Effector CD4-positive, alpha-beta T cell (primary cell): Measurements from ENCODE around the gene ACSM5. TPM values are rescaled to one million over a fixed set of nuclear protein-coding genes. Genes with fewer than 3 reads are reported as not detected.

Source experiments
- DNase-seq: peaks from one replicate; pipeline ENCODE4 v3.0.0-alpha.2; 2020
- total RNA-seq: gene quantifications from one replicate; lab custom pipeline; 2026; lab: John Stamatoyannopoulos, UW

The ACSM5 gene
- total RNA-seq = not detected

- DNase-seq = no peak
Measured at GRCh38 chr16:20409398-20410120, at the start of gene ACSM5. TSS of gene ACSM5 (plus strand) at chr16:20409534. CDS start at chr16:20411485, 1,951 bp downstream.

GRCh38 chr16:20359997-20360396, 49.3 kb upstream of the ACSM5 start:
- no peak for DNase-seq

- no peak for DNase-seq
Measured at GRCh38 chr16:20363191-20363590, 46.1 kb upstream of the ACSM5 start.

- no peak for DNase-seq
Measured at GRCh38 chr16:20364051-20364450, 45.3 kb upstream of the ACSM5 start.

- no peak for DNase-seq
Measured at GRCh38 chr16:20369452-20370054, 39.8 kb upstream of the ACSM5 start.

GRCh38 chr16:20372701-20373100, 36.6 kb upstream of the ACSM5 start:
- no peak for DNase-seq

GRCh38 chr16:20377181-20377580, 32.2 kb upstream of the ACSM5 start:
- DNase-seq = no peak

- DNase-seq = no peak
Measured at GRCh38 chr16:20380782-20381181, 28.6 kb upstream of the ACSM5 start.

GRCh38 chr16:20382202-20382948, 27.0 kb upstream of the ACSM5 start:
- no peak for DNase-seq

- DNase-seq = peak; percentile 19
Measured at GRCh38 chr16:20383106-20384029, 26.0 kb upstream of the ACSM5 start.

- DNase-seq = peak; percentile 35
Measured at GRCh38 chr16:20385844-20386832, 23.2 kb upstream of the ACSM5 start.

GRCh38 chr16:20387978-20388377, 21.4 kb upstream of the ACSM5 start:
- DNase-seq = no peak

GRCh38 chr16:20388854-20389253, 20.5 kb upstream of the ACSM5 start:
- DNase-seq = no peak

- DNase-seq = no peak
Measured at GRCh38 chr16:20391045-20391444, 18.3 kb upstream of the ACSM5 start.

- no peak for DNase-seq
Measured at GRCh38 chr16:20393801-20394577, 15.3 kb upstream of the ACSM5 start.

GRCh38 chr16:20395946-20396345, 13.4 kb upstream of the ACSM5 start:
- no peak for DNase-seq

- DNase-seq = no peak
Measured at GRCh38 chr16:20396846-20397467, 12.4 kb upstream of the ACSM5 start.

GRCh38 chr16:20397468-20398074, 11.8 kb upstream of the ACSM5 start:
- no peak for DNase-seq

- no peak for DNase-seq
Measured at GRCh38 chr16:20398603-20399002, 10.7 kb upstream of the ACSM5 start.

- DNase-seq = no peak
Measured at GRCh38 chr16:20399185-20399584, 10.1 kb upstream of the ACSM5 start.
